ENCODE measurements around the gene ROM1. TPM values are rescaled to one million over a fixed set of nuclear protein-coding genes. Genes with fewer than 3 reads are reported as not detected.

Gene ROM1
- total RNA-seq, 2 experiments from 2014 or later, result 1.6 to 2.2 TPM

GRCh38 chr11:62602141-62603071, 10.7 kb upstream of the ROM1 start:
- peaks cover 49% of the 10 kb centered on the region for H3K4me1 Mint-ChIP-seq
- DNase-seq, result no peak
- ChIA-PET CTCF (interaction anchor here (0.8 to 3.3 kb wide), 10 partner anchors 9 to 207 kb away, joined by 3 to 51 read pairs (median 6); partner anchors contain the start of genes B3GAT3, EEF1G, HNRNPUL2 and TTC9C), POLR2A (interaction anchor here (0.7 to 6.4 kb wide), 33 partner anchors 9 to 279 kb away, joined by 3 to 116 read pairs (median 6); partner anchors contain the start of genes AHNAK, B3GAT3, C11orf98 and CSKMT)
- peaks cover 67% of the 10 kb centered on the region for H3K36me3 Mint-ChIP-seq (ENCODE audit: low read depth)
- H3K9me3 Mint-ChIP-seq, result no peaks in the 10 kb centered on the region
- H3K4me3 Mint-ChIP-seq, result peak overlapping the region; percentile 85
- peak overlapping the region; percentile 88 for H3K27ac Mint-ChIP-seq
- no peaks in the 10 kb centered on the region for H3K27me3 Mint-ChIP-seq

- ChIA-PET CTCF (interaction anchor here (1.1 to 1.2 kb wide), 2 partner anchors 9 to 11 kb away, joined by 3 read pairs; partner anchors contain the start of gene TUT1), POLR2A (interaction anchor here (0.8 to 6.4 kb wide), 5 partner anchors 8 to 62 kb away, joined by 5 to 84 read pairs (median 10); partner anchors contain the start of genes B3GAT3, C11orf98, CSKMT and EML3)
- Mint-ChIP-seq H3K9me3 (no peaks in the 10 kb centered on the region), H3K27ac (peak overlapping the region; percentile 24), H3K4me3 (peak overlapping the region; percentile 35), H3K27me3 (no peaks in the 10 kb centered on the region), H3K36me3 (ENCODE audit: low read depth) (peaks cover 67% of the 10 kb centered on the region), H3K4me1 (peaks cover 49% of the 10 kb centered on the region)
- no peak for DNase-seq
These were observed 10.0 kb upstream of the ROM1 start for GRCh38 chr11:62603072-62603408.

DNA sequence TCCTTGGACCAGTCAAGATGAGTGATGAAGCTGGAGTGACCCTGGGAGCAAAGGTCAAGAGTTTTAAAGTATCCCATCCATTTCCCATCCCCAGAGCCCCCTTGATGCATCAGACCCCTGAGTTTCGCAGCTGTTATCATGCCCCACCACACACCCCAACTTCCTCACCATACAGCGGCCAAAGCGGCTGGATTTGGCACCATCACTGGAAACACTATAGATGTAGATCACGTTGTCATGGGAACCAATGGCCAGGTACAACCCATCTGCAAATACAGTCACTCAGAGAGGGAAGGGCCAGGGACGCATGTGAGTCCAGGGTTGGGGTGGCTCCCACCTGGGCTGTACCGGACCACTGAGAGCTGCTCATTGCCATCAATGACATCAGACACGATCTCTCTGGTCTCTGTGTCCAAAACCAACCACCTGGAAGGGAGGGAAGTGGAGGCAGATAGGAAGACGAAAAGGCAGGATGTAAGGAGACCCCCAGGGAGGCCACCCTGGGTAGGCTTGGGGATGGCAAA, 9.2 kb upstream of the ROM1 start:
- peaks cover 66% of the 10 kb centered on the region for H3K36me3 Mint-ChIP-seq (ENCODE audit: low read depth)
- no peaks in the 10 kb centered on the region for H3K9me3 Mint-ChIP-seq
- ChIA-PET CTCF (interaction anchor here (0.8 to 1.2 kb wide), 4 partner anchors 8 to 16 kb away, joined by 3 to 5 read pairs (median 3); partner anchors contain the start of gene TUT1), POLR2A (interaction anchor here (1.2 to 6.4 kb wide), 5 partner anchors 8 to 61 kb away, joined by 5 to 84 read pairs (median 10); partner anchors contain the start of genes B3GAT3, C11orf98, CSKMT and EML3)
- H3K4me1 Mint-ChIP-seq, result peaks cover 47% of the 10 kb centered on the region
- peak overlapping the region; percentile 5 for H3K27ac Mint-ChIP-seq
- H3K4me3 Mint-ChIP-seq, result peak overlapping the region; percentile 35
- no peak for DNase-seq
- H3K27me3 Mint-ChIP-seq, result no peaks in the 10 kb centered on the region

- CTCF ChIA-PET, result interaction anchor here (0.8 to 1.2 kb wide), 3 partner anchors 10 to 15 kb away, joined by 3 to 5 read pairs (median 3); partner anchors contain the start of gene TUT1
These were observed 8.5 kb upstream of the ROM1 start for GRCh38 chr11:62604460-62605120.

GRCh38 chr11:62605467-62605866, 7.6 kb upstream of the ROM1 start:
- Mint-ChIP-seq H3K4me1 (peaks cover 53% of the 10 kb centered on the region), H3K36me3 (ENCODE audit: low read depth) (peaks cover 63% of the 10 kb centered on the region), H3K27ac (no peak overlapping the region), H3K27me3 (no peaks in the 10 kb centered on the region), H3K9me3 (no peaks in the 10 kb centered on the region), H3K4me3 (no peak overlapping the region)
- ChIA-PET POLR2A (interaction anchor here (0.8 to 3.8 kb wide), 3 partner anchors 15 to 276 kb away, joined by 3 to 16 read pairs (median 10); partner anchors contain the start of genes B3GAT3, C11orf98, CSKMT and SLC3A2), CTCF (no interaction called here)
- no peak for DNase-seq

More at GRCh38 chr11:62604460-62605120, 8.5 kb upstream of the ROM1 start:
- DNase-seq, result no peak
- H3K4me3 Mint-ChIP-seq, result no peak overlapping the region
- no peaks in the 10 kb centered on the region for H3K9me3 Mint-ChIP-seq
- H3K27ac Mint-ChIP-seq, result no peak overlapping the region
- no peaks in the 10 kb centered on the region for H3K27me3 Mint-ChIP-seq
- H3K36me3 Mint-ChIP-seq (ENCODE audit: low read depth), result peaks cover 63% of the 10 kb centered on the region
- peaks cover 48% of the 10 kb centered on the region for H3K4me1 Mint-ChIP-seq
- POLR2A ChIA-PET, result interaction anchor here (0.7 to 3.8 kb wide), 5 partner anchors 11 to 182 kb away, joined by 3 to 16 read pairs (median 5); partner anchors contain the start of genes B3GAT3, C11orf98, CSKMT and TMEM179B

DNA sequence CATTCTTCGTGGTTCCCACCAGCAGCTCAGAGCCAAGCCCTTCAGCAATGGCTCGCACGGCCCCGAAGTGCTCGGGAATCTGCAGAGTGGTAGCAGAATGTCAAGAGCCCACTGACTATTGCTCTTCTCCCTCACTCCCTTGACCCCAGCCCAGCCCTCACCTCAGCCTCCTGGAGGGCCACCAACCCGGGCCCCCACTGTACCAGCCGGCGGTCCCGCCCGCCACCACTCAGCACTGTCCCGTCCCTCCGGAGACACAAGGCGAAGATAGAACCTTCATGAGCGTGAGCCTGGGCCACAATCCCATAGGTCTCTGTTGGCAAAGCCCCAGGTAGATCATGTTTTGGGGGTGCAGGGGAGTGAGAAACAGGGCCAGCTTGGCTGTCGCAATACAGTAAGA, 7.2 kb upstream of the ROM1 start:
- no peak overlapping the region for H3K27ac Mint-ChIP-seq
- no peak for DNase-seq
- POLR2A ChIA-PET, result interaction anchor here (0.8 to 3.8 kb wide), 2 partner anchors 59 to 275 kb away, joined by 3 to 16 read pairs; partner anchors contain the start of genes C11orf98, CSKMT and SLC3A2
- no peak overlapping the region for H3K4me3 Mint-ChIP-seq
- no peaks in the 10 kb centered on the region for H3K27me3 Mint-ChIP-seq
- H3K9me3 Mint-ChIP-seq, result no peaks in the 10 kb centered on the region
- peaks cover 63% of the 10 kb centered on the region for H3K36me3 Mint-ChIP-seq (ENCODE audit: low read depth)
- CTCF ChIA-PET, result no interaction called here
- H3K4me1 Mint-ChIP-seq, result peaks cover 56% of the 10 kb centered on the region

- H3K36me3 Mint-ChIP-seq (ENCODE audit: low read depth), result peaks cover 64% of the 10 kb centered on the region
- H3K27ac Mint-ChIP-seq, result peak overlapping the region; percentile 54
- H3K27me3 Mint-ChIP-seq, result no peaks in the 10 kb centered on the region
- H3K4me1 Mint-ChIP-seq, result peaks cover 61% of the 10 kb centered on the region
- ChIA-PET CTCF (interaction anchor here (0.6 to 1.2 kb wide), 2 partner anchors 12 to 33 kb away, joined by 3 to 5 read pairs; no protein-coding TSS in a partner anchor), POLR2A (interaction anchor here (0.9 to 3.8 kb wide), 4 partner anchors 9 to 57 kb away, joined by 3 to 16 read pairs (median 8); partner anchors contain the start of genes C11orf98, CSKMT and TUT1)
- H3K9me3 Mint-ChIP-seq, result no peaks in the 10 kb centered on the region
- H3K4me3 Mint-ChIP-seq, result no peak overlapping the region
- no peak for DNase-seq
These were observed 5.3 kb upstream of the ROM1 start for GRCh38 chr11:62607714-62608113.

- H3K27ac Mint-ChIP-seq, result no peak overlapping the region
- peaks cover 58% of the 10 kb centered on the region for H3K36me3 Mint-ChIP-seq (ENCODE audit: low read depth)
- H3K4me1 Mint-ChIP-seq, result peaks cover 58% of the 10 kb centered on the region
- no peaks in the 10 kb centered on the region for H3K27me3 Mint-ChIP-seq
- ChIA-PET POLR2A (interaction anchor here (1.2 to 6.7 kb wide), 6 partner anchors 8 to 232 kb away, joined by 5 to 84 read pairs (median 14); partner anchors contain the start of genes B3GAT3, C11orf98, CSKMT and MTA2), CTCF (interaction anchor here (1.2 kb wide), 1 partner anchor 11 kb away, joined by 5 read pairs; no protein-coding TSS in a partner anchor)
- H3K9me3 Mint-ChIP-seq, result no peaks in the 10 kb centered on the region
- H3K4me3 Mint-ChIP-seq, result no peak overlapping the region
- DNase-seq, result no peak
These were observed 4.3 kb upstream of the ROM1 start for GRCh38 chr11:62608776-62609175.

GRCh38 chr11:62610403-62610802, 2.7 kb upstream of the ROM1 start:
- no peaks in the 10 kb centered on the region for H3K9me3 Mint-ChIP-seq
- no peak for DNase-seq
- no peaks in the 10 kb centered on the region for H3K27me3 Mint-ChIP-seq
- peaks cover 52% of the 10 kb centered on the region for H3K36me3 Mint-ChIP-seq (ENCODE audit: low read depth)
- H3K4me3 Mint-ChIP-seq, result peak overlapping the region; percentile 68
- peaks cover 65% of the 10 kb centered on the region for H3K4me1 Mint-ChIP-seq
- peak overlapping the region; percentile 72 for H3K27ac Mint-ChIP-seq
- POLR2A ChIA-PET, result interaction anchor here (1.3 to 6.7 kb wide), 9 partner anchors 9 to 245 kb away, joined by 5 to 84 read pairs (median 11); partner anchors contain the start of genes B3GAT3, C11orf98, CSKMT and INTS5
- CTCF ChIA-PET, result interaction anchor here (2.6 kb wide), 1 partner anchor 18 kb away, joined by 28 read pairs; the partner anchor contains the start of gene TUT1

DNA sequence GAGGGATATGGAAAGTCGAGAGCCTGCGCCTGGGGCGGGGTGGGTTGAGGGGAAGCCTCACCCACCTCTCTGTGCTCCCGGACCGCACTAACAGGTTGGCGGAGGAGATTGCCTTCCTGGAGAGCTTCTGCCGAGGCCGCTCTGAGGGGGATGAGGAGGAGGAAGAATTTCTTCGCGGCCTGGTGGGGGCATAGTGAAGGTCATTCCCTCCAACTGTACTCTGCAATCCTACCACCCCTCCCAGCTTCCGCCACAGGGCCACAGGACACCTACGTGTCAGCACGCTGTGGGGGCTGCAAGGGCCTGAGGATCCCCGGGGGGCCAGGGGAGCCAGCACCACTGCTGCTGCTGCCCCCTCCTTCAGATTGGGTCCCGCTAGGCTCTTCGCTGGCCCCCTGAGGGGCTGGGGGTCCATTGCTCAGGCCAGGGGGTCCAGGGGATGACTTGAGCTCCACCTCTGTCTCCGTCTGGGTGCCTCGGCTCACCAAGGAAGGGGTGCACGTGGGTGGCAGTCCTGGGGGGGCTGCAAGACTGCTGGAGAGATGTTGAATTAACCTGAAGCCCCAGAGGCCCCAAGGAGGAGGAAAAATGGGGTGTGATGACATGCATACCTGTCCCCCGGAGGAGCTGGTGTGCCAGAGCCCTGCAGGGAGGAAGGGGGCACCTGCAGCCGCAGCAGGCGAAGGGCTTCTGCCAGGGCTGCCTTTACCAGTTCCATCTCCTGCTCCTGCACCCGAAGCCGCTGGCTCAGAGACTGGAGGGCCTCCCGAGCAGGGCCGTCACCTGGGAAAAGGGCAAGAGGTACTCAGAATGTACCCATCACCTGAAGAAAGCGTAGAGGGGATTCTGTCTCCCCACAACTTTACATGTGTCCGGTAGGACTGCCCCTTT, 2.0 kb upstream of the ROM1 start:
- ChIA-PET POLR2A (interaction anchor here (0.9 to 6.7 kb wide), 19 partner anchors 10 to 244 kb away, joined by 3 to 84 read pairs (median 5); partner anchors contain the start of genes B3GAT3, C11orf98, CSKMT and GANAB), CTCF (interaction anchor here (0.9 to 2.6 kb wide), 14 partner anchors 8 to 230 kb away, joined by 3 to 28 read pairs (median 3); partner anchors contain the start of genes B3GAT3, BSCL2, C11orf98 and CSKMT)
- Mint-ChIP-seq H3K36me3 (ENCODE audit: low read depth) (peaks cover 50% of the 10 kb centered on the region), H3K9me3 (no peaks in the 10 kb centered on the region), H3K27ac (peak overlapping the region; percentile 93), H3K4me1 (peaks cover 67% of the 10 kb centered on the region), H3K27me3 (no peaks in the 10 kb centered on the region), H3K4me3 (peak overlapping the region; percentile 97)
- no peak for DNase-seq

Measured in activated CD4-positive, alpha-beta memory T cell treated with anti-CD3 and anti-CD28 coated beads, Interleukin-2, amount 10 ng/mL, durations not matched to agents 7 days and 5 days (primary cell).